ENCODE results near the gene RALGDS. TPM values are rescaled to one million over a fixed set of nuclear protein-coding genes. Genes with fewer than 3 reads are reported as not detected.
A peak's percentile ranks its signal among the peaks of the same experiment; 100 is the strongest.
"Not testable (repeated sequence)": the region's sequence is repeated elsewhere in the genome, so short reads cannot be mapped to it uniquely, and the experiment has no call there.

Gene RALGDS
- total and polyA plus RNA-seq, 2 donors (not counting 3 experiments of a cell fraction or from before 2014, with no cell fraction given) = 41.4 to 60.0 TPM

DNA sequence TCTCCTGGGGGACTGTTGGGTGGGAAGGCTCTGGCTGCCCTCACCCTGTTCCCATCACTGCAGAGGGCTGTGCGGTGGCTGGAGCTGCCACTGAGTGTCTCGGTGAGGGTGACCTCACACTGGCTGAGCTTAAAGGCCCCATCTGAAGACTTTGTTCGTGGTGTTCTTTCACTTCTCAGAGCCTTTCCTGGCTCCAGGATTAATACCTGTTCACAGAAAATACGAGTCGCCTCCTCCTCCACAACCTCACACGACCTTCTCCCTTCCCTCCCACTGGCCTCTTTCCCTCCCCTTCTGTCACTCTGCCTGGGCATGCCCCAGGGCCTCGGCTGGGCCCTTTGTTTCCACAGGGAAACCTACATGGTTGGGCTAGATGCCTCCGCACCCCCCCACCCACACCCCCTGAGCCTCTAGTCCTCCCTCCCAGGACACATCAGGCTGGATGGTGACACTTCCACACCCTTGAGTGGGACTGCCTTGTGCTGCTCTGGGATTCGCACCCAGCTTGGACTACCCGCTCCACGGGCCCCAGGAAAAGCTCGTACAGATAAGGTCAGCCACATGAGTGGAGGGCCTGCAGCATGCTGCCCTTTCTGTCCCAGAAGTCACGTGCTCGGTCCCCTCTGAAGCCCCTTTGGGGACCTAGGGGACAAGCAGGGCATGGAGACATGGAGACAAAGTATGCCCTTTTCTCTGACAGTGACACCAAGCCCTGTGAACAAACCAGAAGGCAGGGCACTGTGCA lies 59.8 kb downstream of the RALGDS start:
- H3K4me1 ChIP-seq (ENCODE audit: control insufficient read depth, extremely low read depth, insufficient read depth, low read length); H3K9me1 ChIP-seq (replicated peaks; ENCODE audit: control insufficient read depth, extremely low read depth, insufficient read depth, low read length); POLR2A ChIA-PET; H3K9ac ChIP-seq (replicated peaks; ENCODE audit: extremely low read depth, insufficient read depth, low read length); intact Hi-C loops (cut with micrococcal nuclease); H3K27me3 ChIP-seq (ENCODE audit: control insufficient read depth in 2 of 2, insufficient read depth in 2 of 2, low read length in 2 of 2); H3K4me2 ChIP-seq (ENCODE audit: insufficient read depth, low read length); H3K9me3 ChIP-seq (replicated peaks; ENCODE audit: control insufficient read depth, insufficient read depth, low read length); H2AFZ ChIP-seq (ENCODE audit: low read depth, low read length); H3K27ac ChIP-seq (ENCODE audit: insufficient read depth, low read depth, low read length); dilution Hi-C loops (cut with MboI; ENCODE audit: extremely low pct_ligation_motif_present, low sequenced_read_pairs); BruUV-seq (replicated peaks); H3K4me3 ChIP-seq (replicated peaks in 1 of 3; ENCODE audit: insufficient read depth in 1 of 3, low read depth in 1 of 3, low read length in 3 of 3); H3K36me3 ChIP-seq (ENCODE audit: control insufficient read depth in 2 of 2, extremely low read depth in 1 of 2, insufficient read depth in 2 of 2, low read length in 2 of 2); DNase-seq (ENCODE audit: low read depth, low spot score); H4K20me1 ChIP-seq (replicated peaks; ENCODE audit: control insufficient read depth, extremely low read depth, insufficient read depth, low read length); H3K79me2 ChIP-seq (ENCODE audit: control insufficient read depth, insufficient read depth, low read length): not testable (repeated sequence)
- peak; percentile 76 for FAIRE-seq
- CTCF ChIA-PET = interaction anchor here (0.9 to 1.9 kb wide), 2 partner anchors 14 to 83 kb away, joined by 3 to 5 read pairs; no protein-coding TSS in a partner anchor

DNA sequence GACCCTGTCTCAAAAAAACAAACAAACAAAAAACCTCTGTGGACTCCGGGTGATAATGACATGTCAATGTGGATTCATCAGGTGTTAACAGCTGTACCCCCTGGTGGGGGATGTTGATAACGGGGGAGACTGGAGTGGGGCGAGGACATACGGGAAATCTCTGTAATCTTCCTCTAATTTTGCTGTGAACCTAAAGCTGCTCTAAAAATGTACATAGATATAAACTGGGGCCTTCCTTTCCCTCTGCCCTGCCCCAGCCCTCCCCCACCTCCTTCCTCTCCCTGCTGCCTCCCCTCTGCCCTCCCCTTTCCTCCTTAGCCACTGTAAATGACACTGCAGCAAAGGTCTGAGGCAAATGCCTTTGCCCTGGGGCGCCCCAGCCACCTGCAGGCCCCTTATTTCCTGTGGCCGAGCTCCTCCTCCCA lies 60.6 kb downstream of the RALGDS start:
- Histone ChIP-seq H3K4me3 (replicated peaks in 1 of 3; ENCODE audit: insufficient read depth in 1 of 3, low read depth in 1 of 3, low read length in 3 of 3) (no peak overlapping the region), H3K4me2 (ENCODE audit: insufficient read depth, low read length) (no peak overlapping the region), H3K9me3 (replicated peaks; ENCODE audit: control insufficient read depth, insufficient read depth, low read length) (no peaks in the 10 kb centered on the region), H3K9ac (replicated peaks; ENCODE audit: extremely low read depth, insufficient read depth, low read length) (no peak overlapping the region), H3K4me1 (ENCODE audit: control insufficient read depth, extremely low read depth, insufficient read depth, low read length) (peaks cover 3% of the 10 kb centered on the region), H3K27me3 (ENCODE audit: control insufficient read depth in 2 of 2, insufficient read depth in 2 of 2, low read length in 2 of 2) (no peaks in the 10 kb centered on the region), H3K79me2 (ENCODE audit: control insufficient read depth, insufficient read depth, low read length) (no peaks in the 10 kb centered on the region), H3K27ac (ENCODE audit: insufficient read depth, low read depth, low read length) (no peak overlapping the region), H2AFZ (ENCODE audit: low read depth, low read length) (no peak overlapping the region), H4K20me1 (replicated peaks; ENCODE audit: control insufficient read depth, extremely low read depth, insufficient read depth, low read length) (no peaks in the 10 kb centered on the region), H3K36me3 (ENCODE audit: control insufficient read depth in 2 of 2, extremely low read depth in 1 of 2, insufficient read depth in 2 of 2, low read length in 2 of 2) (peaks cover 0 to 14% of the 10 kb centered on the region in 2 experiments), H3K9me1 (replicated peaks; ENCODE audit: control insufficient read depth, extremely low read depth, insufficient read depth, low read length) (no peaks in the 10 kb centered on the region)
- TF ChIP-seq MYC (IDR thresholded peaks at IDR 0.05; ENCODE audit: low read depth, low read length) = no peak
- TF ChIP-seq GATA2 (IDR thresholded peaks at IDR 0.05; ENCODE audit: insufficient read depth, insufficient read length, low read depth, low read length) = no peak
- no peak for TF ChIP-seq JUN (IDR thresholded peaks at IDR 0.05; ENCODE audit: borderline replicate concordance, insufficient read depth, insufficient read length, low read depth)
- no peak for TF ChIP-seq FOS (IDR thresholded peaks at IDR 0.05; ENCODE audit: borderline replicate concordance, insufficient read depth, low read length)
- no peak for TF ChIP-seq POLR2AphosphoS5 (IDR thresholded peaks at IDR 0.05; ENCODE audit: insufficient read depth, low read depth, low read length)
- TF ChIP-seq, protein P1, sequence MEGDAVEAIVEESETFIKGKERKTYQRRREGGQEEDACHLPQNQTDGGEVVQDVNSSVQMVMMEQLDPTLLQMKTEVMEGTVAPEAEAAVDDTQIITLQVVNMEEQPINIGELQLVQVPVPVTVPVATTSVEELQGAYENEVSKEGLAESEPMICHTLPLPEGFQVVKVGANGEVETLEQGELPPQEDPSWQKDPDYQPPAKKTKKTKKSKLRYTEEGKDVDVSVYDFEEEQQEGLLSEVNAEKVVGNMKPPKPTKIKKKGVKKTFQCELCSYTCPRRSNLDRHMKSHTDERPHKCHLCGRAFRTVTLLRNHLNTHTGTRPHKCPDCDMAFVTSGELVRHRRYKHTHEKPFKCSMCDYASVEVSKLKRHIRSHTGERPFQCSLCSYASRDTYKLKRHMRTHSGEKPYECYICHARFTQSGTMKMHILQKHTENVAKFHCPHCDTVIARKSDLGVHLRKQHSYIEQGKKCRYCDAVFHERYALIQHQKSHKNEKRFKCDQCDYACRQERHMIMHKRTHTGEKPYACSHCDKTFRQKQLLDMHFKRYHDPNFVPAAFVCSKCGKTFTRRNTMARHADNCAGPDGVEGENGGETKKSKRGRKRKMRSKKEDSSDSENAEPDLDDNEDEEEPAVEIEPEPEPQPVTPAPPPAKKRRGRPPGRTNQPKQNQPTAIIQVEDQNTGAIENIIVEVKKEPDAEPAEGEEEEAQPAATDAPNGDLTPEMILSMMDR (IDR thresholded peaks at IDR 0.05; ENCODE audit: extremely low read depth in 1 of 2, insufficient read depth in 1 of 2, low read depth in 1 of 2, low read length in 2 of 2) = no peak
- no peak for TF ChIP-seq POLR2A (IDR thresholded peaks at IDR 0.05; ENCODE audit: low read depth, low read length)
- TF ChIP-seq EZH2 (IDR thresholded peaks at IDR 0.05; ENCODE audit: borderline replicate concordance, low read depth, low read length, severe bottlenecking) = no peak
- dilution Hi-C loops (cut with MboI; ENCODE audit: extremely low pct_ligation_motif_present, low sequenced_read_pairs) = no loop called here
- BruUV-seq (replicated peaks) = no TSS peak
- ChIA-PET CTCF (interaction anchor here (0.9 to 1.9 kb wide), 3 partner anchors 15 to 84 kb away, joined by 3 to 5 read pairs (median 4); no protein-coding TSS in a partner anchor), POLR2A (no interaction called here)
- FAIRE-seq = no peak
- DNase-seq (ENCODE audit: low read depth, low spot score) = no peak
- intact Hi-C loops (cut with micrococcal nuclease) = no loop called here

All from endothelial cell of umbilical vein (primary cell).